Omental fat pad (tissue), 4 donors: ENCODE measurements around the gene SIRT3. TPM values are rescaled to one million over a fixed set of nuclear protein-coding genes. Genes with fewer than 3 reads are reported as not detected.
"Not testable (repeated sequence)": the region's sequence is repeated elsewhere in the genome, so short reads cannot be mapped to it uniquely, and the experiment has no call there.

Experiments used
- ATAC-seq: fragments of 150-250 bp; one replicate; pipeline ENCODE4 v1.9.1; 2016; ENCODE audit warnings: mild to moderate bottlenecking, moderate library complexity; ENCODE audit not compliant: low FRiP score
- DNase-seq: peaks from one replicate; pipeline ENCODE4 v3.0.0-alpha.2; 2019; ENCODE audit warnings: low spot score
- total RNA-seq, 4 donors: library from RNA; depleted of rRNA; stranded (reverse); fragments of >200 nt; gene quantifications; one replicate each; pipeline ENCODE4 v1.1.0, GENCODE V29; 2016

SIRT3 gene
- total RNA-seq, 4 donors from 2014 or later: 6.8 to 19.2 (median 12.2) TPM

DNA sequence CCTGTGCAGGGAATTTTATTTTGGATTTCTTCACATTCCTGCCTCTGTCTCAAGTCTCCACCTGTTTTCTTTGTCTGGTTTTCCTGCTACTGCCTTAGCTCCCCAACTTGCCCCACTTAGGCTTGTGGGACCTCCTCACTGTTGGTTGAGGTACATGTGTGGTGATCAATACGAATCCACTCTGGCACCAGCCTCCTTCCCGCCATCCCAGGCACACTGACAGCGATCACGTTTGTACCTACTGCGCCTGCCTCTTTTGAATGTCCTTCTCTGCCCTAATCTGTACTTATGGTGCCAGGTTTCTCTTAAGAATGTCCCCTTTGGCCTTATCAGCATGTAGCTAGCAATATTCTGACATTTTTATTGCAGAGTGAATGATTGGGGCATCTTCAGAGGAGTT, 45.6 kb downstream of the SIRT3 start:
- DNase-seq, ATAC-seq: not testable (repeated sequence)

- ATAC-seq: peak; percentile 62
- DNase-seq: peak; percentile 18
Measured at GRCh38 chr11:189843-190311, 46.3 kb downstream of the SIRT3 start.

GRCh38 chr11:189200-189783, 46.9 kb downstream of the SIRT3 start:
- peak; percentile 34 for ATAC-seq
- DNase-seq: not testable (repeated sequence)

- ATAC-seq, DNase-seq: not testable (repeated sequence)
Measured at GRCh38 chr11:180242-180641, 55.9 kb downstream of the SIRT3 start.

Other genes with a start within 250 kb of the SIRT3 start
- gene SCGB1C1, start 43.3 kb downstream of the SIRT3 start, total RNA-seq: not detected
- gene BET1L, start 28.9 kb downstream of the SIRT3 start, total RNA-seq: 10 to 100 TPM; 18.4 to 29.1 (median 26.8) TPM
- 100 to 1,000 TPM in 1 of 4 donors, 10 to 100 TPM in 3; 60.6 to 104 (median 77.6) TPM for gene RIC8A, start 28.6 kb downstream of the SIRT3 start, total RNA-seq
- gene PSMD13, start 634 bp upstream of the SIRT3 start, total RNA-seq: 100 to 1,000 TPM in 1 of 4 donors, 10 to 100 TPM in 3; 69.6 to 124 (median 78.2) TPM
- gene NLRP6, start 42.1 kb upstream of the SIRT3 start, total RNA-seq: 10 to 100 TPM in 1 of 4 donors, 1 to 10 TPM in 2, under 1 TPM in 1; 0.84 to 11.8 (median 3.8) TPM
- 10 to 100 TPM; 10.9 to 53.6 (median 19.8) TPM for gene PGGHG, start 52.8 kb upstream of the SIRT3 start, total RNA-seq
- not detected for gene IFITM5, start 63.2 kb upstream of the SIRT3 start, total RNA-seq
- gene IFITM2, start 71.5 kb upstream of the SIRT3 start, total RNA-seq: 100 to 1,000 TPM; 266 to 442 (median 382) TPM
- 100 to 1,000 TPM; 224 to 389 (median 247) TPM for gene IFITM1, start 77.7 kb upstream of the SIRT3 start, total RNA-seq
- gene IFITM3, start 84.5 kb upstream of the SIRT3 start, total RNA-seq: 100 to 1,000 TPM; 340 to 466 (median 398) TPM
- 1 to 10 TPM; 1.4 to 4.1 (median 2.5) TPM for gene B4GALNT4, start 133.2 kb upstream of the SIRT3 start, total RNA-seq
- gene PKP3, start 157.9 kb upstream of the SIRT3 start, total RNA-seq: under 1 TPM in 3 of 4 donors, not detected in 1; 0.09 to 0.96 (median 0.95) TPM
- 10 to 100 TPM; 17.6 to 42.1 (median 31.0) TPM for gene SIGIRR, start 178.7 kb upstream of the SIRT3 start, total RNA-seq
- gene ANO9, start 205.7 kb upstream of the SIRT3 start, total RNA-seq: 1 to 10 TPM in 3 of 4 donors, under 1 TPM in 1; 0.79 to 3.6 (median 3.1) TPM
- 10 to 100 TPM; 33.0 to 45.2 (median 39.0) TPM for gene PTDSS2, start 213.9 kb upstream of the SIRT3 start, total RNA-seq